GM18861 (cell line): ENCODE results near the gene TMEM271.
"Not testable (repeated sequence)": the region's sequence is repeated elsewhere in the genome, so short reads cannot be mapped to it uniquely, and the experiment has no call there.

Experiments
- ATAC-seq: cut with Tn5 transposase; IDR thresholded peaks from one replicate; pipeline ENCODE4 v1.9.1; 2021; ENCODE audit not compliant: unreplicated experiment

The TMEM271 gene

GRCh38 chr4:566508-567295 lies 9.4 kb downstream of the TMEM271 start:
- no peak for ATAC-seq

- ATAC-seq, result no peak
Observed at GRCh38 chr4:566035-566434, 10.1 kb downstream of the TMEM271 start.

- not testable (repeated sequence) for ATAC-seq
Observed at GRCh38 chr4:565614-566013, 10.5 kb downstream of the TMEM271 start.

- not testable (repeated sequence) for ATAC-seq
Observed at GRCh38 chr4:562458-562857, 13.6 kb downstream of the TMEM271 start.

GRCh38 chr4:561426-561825 lies 14.7 kb downstream of the TMEM271 start:
- ATAC-seq, result no peak

GRCh38 chr4:560731-561291 lies 15.3 kb downstream of the TMEM271 start:
- no peak for ATAC-seq

- ATAC-seq, result no peak
Observed at GRCh38 chr4:560061-560460, 16.0 kb downstream of the TMEM271 start.

GRCh38 chr4:555566-556275 lies 20.4 kb downstream of the TMEM271 start:
- ATAC-seq, result no peak

GRCh38 chr4:554793-555320 lies 21.2 kb downstream of the TMEM271 start:
- not testable (repeated sequence) for ATAC-seq

- no peak for ATAC-seq
Observed at GRCh38 chr4:552019-552418, 24.1 kb downstream of the TMEM271 start.

- ATAC-seq, result not testable (repeated sequence)
Observed at GRCh38 chr4:550268-550667, 25.8 kb downstream of the TMEM271 start.

GRCh38 chr4:548976-549375 lies 27.1 kb downstream of the TMEM271 start:
- no peak for ATAC-seq

- ATAC-seq, result no peak
Observed at GRCh38 chr4:545612-546011, 30.5 kb downstream of the TMEM271 start.

- no peak for ATAC-seq
Observed at GRCh38 chr4:544386-545105, 31.5 kb downstream of the TMEM271 start.

- ATAC-seq, result no peak
Observed at GRCh38 chr4:541271-541670, 34.8 kb downstream of the TMEM271 start.

GRCh38 chr4:538542-539142 lies 37.5 kb downstream of the TMEM271 start:
- ATAC-seq, result no peak

- no peak for ATAC-seq
Observed at GRCh38 chr4:537436-538264, 38.4 kb downstream of the TMEM271 start.

- ATAC-seq, result no peak
Observed at GRCh38 chr4:536351-536972, 39.6 kb downstream of the TMEM271 start.

GRCh38 chr4:535924-536281 lies 40.2 kb downstream of the TMEM271 start:
- ATAC-seq, result no peak
